Adrenal gland (tissue), 5 donors: ENCODE results near the gene SRPK2.
"Not testable (repeated sequence)": the region's sequence is repeated elsewhere in the genome, so short reads cannot be mapped to it uniquely, and the experiment has no call there.

ENCODE experiments used
- POLR2A ChIP-seq, 2 donors: fragments of 450-650 bp; IDR thresholded peaks; one replicate each; pipeline ENCODE4 v1.6.1; 2017; ENCODE audit warnings: antibody characterized with exemption in 2 of 2, mild to moderate bottlenecking in 2 of 2, moderate library complexity in 1 of 2
- TF ChIP-seq, protein P1 (sequence below), 6 experiments: fragments of 450-650 bp in 4 of 6; fragments of 200-600 bp in 2 of 6; sonication (generic) in 1 of 6; IDR thresholded peaks; 1 replicate in 5 of 6; 2 replicates in 1 of 6; pipeline versions ENCODE4 v1.5.1 to v1.8.0; 2016 to 2021; ENCODE audit warnings: antibody characterized with exemption in 6 of 6, mild to moderate bottlenecking in 2 of 6, moderate library complexity in 1 of 6
- donor health status: DM: no; HTN: no; CAD: no.

DNA sequence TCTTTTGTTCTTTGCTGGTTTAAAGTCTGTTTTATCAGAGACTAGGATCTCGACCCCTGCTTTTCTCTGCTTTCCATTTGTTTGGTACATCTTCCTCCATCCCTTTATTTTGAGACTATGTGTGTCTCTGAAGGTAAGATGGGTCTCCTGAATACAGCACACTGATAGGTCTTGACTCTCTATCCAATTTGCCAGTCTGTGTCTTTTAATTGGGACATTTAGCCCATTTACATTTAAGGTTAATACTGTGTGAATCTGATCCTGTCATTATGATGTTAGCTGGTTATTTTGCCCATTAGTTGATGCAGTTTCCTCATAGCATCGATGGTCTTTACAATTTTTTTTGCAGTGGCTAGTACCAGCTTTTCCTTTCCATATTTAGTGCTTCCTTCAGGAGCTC lies 28.6 kb downstream of the SRPK2 start:
- TF ChIP-seq, protein P1, sequence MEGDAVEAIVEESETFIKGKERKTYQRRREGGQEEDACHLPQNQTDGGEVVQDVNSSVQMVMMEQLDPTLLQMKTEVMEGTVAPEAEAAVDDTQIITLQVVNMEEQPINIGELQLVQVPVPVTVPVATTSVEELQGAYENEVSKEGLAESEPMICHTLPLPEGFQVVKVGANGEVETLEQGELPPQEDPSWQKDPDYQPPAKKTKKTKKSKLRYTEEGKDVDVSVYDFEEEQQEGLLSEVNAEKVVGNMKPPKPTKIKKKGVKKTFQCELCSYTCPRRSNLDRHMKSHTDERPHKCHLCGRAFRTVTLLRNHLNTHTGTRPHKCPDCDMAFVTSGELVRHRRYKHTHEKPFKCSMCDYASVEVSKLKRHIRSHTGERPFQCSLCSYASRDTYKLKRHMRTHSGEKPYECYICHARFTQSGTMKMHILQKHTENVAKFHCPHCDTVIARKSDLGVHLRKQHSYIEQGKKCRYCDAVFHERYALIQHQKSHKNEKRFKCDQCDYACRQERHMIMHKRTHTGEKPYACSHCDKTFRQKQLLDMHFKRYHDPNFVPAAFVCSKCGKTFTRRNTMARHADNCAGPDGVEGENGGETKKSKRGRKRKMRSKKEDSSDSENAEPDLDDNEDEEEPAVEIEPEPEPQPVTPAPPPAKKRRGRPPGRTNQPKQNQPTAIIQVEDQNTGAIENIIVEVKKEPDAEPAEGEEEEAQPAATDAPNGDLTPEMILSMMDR (IDR thresholded peaks at IDR 0.05) = not testable (repeated sequence)
- TF ChIP-seq POLR2A (IDR thresholded peaks at IDR 0.05) = not testable (repeated sequence)
